ENCODE results near the gene OR52M1. TPM values are rescaled to one million over a fixed set of nuclear protein-coding genes. Genes with fewer than 3 reads are reported as not detected.

OR52M1 gene
- polyA plus RNA-seq, 1 donor (not counting 4 experiments of a cell fraction or from before 2014, with no cell fraction given): not detected

DNA sequence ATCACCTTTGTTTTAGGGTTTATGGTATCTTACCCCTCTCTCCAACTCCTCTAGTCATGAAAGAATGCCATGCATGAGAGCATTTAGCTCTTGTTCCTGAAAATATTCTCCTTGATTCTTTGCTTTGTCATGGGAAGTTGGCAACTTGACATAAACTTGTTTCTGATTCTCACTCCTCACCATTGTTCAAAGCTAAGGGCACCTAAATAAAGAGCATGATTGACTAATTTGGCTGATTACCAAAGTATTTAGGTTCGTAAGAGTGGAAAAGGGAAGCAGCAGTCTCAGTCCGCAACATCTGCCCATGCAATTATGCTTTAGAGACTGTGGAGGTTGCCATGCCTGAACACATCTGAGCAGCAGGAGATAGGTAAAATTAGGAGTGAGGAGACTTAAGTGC is 36.1 kb upstream of the OR52M1 start:
- no peaks in the 10 kb centered on the region for H4K20me1 ChIP-seq (ENCODE audit: control insufficient read depth, extremely low read depth, insufficient read depth, low read length)
- no peaks in the 10 kb centered on the region for H3K9me3 ChIP-seq (ENCODE audit: control insufficient read depth, low read depth, low read length)
- no peaks in the 10 kb centered on the region for H3K79me2 ChIP-seq (ENCODE audit: control insufficient read depth, insufficient read depth, low read length)
- H3K9ac ChIP-seq (ENCODE audit: control insufficient read depth, extremely low read depth, insufficient read depth, low read length): no peak overlapping the region
- H3K4me3 ChIP-seq (ENCODE audit: control insufficient read depth in 2 of 3, extremely low read depth in 1 of 3, insufficient read depth in 2 of 3, low read depth in 1 of 3, low read length in 3 of 3): no peak overlapping the region
- no peaks in the 10 kb centered on the region for H3K36me3 ChIP-seq (ENCODE audit: control insufficient read depth in 2 of 2, extremely low read depth in 1 of 2, insufficient read depth in 2 of 2, low read length in 2 of 2)
- no peaks in the 10 kb centered on the region for H3K27me3 ChIP-seq (ENCODE audit: control insufficient read depth, extremely low read depth, insufficient read depth, low read length)
- FAIRE-seq (no peak), DNase-seq (ENCODE audit: low read depth, low spot score) (no peak)
- H3K4me2 ChIP-seq (ENCODE audit: control insufficient read depth, extremely low read depth, insufficient read depth, low read depth, low read length): no peak overlapping the region
- H3K27ac ChIP-seq (ENCODE audit: control insufficient read depth, insufficient read depth, low read length): no peak overlapping the region
- dilution Hi-C loops (cut with MboI; ENCODE audit: extremely low pct_ligation_motif_present, low sequenced_read_pairs): no loop called here
- no peaks in the 10 kb centered on the region for H3K4me1 ChIP-seq (ENCODE audit: control insufficient read depth, extremely low read depth, insufficient read depth, low read length)
- no peaks in the 10 kb centered on the region for H3K9me1 ChIP-seq (ENCODE audit: control insufficient read depth, extremely low read depth, insufficient read depth, low read length)
- no peak overlapping the region for H2AFZ ChIP-seq (ENCODE audit: control insufficient read depth, low read length)
- TF ChIP-seq EZH2 (IDR thresholded peaks at IDR 0.05; ENCODE audit: low read length): no peak

DNA sequence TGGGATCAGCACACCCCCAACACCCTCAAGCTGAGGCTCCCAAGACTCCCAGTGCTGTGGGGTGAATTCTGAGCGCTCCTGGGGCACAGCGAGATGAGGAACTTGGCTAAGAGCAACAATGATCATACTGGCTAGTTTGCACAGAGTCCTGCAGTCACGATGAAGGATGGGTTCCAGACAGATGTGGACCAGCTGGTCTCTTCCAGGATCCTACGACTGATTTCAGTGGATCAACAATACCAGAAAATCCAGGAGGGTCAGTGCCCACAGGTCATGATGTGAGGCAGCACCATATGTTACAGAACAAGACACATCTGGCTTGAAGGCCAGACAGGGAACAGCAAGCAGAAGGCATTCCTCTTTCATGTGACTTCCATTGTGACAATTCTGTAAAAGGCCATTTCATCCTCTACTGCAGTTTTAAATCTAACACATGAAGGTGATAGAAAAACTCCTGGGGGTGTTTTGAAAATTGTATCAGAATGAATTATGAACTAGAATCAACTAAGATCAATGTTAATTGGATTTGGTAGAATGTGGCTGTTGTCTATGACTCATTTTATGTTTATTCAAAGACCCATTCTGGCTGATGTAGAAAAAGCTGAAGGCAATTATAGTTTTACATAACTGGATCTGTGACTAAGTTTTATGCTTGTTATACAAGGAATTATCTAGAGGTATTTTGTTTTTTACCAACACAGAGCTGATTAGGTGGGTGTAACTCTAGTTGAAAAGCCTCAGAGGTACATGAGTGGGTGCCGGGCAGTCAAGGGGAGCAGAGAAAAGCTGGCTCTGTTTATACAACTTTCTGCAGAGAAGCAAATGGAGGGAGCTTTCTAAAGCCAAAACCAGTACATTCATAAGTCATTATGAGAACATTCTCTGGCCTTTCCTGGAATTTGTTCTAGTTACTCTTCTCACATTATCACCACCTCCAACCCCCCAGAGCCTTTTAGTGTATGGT is 33.4 kb upstream of the OR52M1 start:
- Histone ChIP-seq H3K79me2 (ENCODE audit: control insufficient read depth, insufficient read depth, low read length) (no peaks in the 10 kb centered on the region), H2AFZ (ENCODE audit: control insufficient read depth, low read length) (no peak overlapping the region), H3K36me3 (ENCODE audit: control insufficient read depth in 2 of 2, extremely low read depth in 1 of 2, insufficient read depth in 2 of 2, low read length in 2 of 2) (no peaks in the 10 kb centered on the region), H3K27me3 (ENCODE audit: control insufficient read depth, extremely low read depth, insufficient read depth, low read length) (no peaks in the 10 kb centered on the region), H3K4me2 (ENCODE audit: control insufficient read depth, extremely low read depth, insufficient read depth, low read depth, low read length) (no peak overlapping the region), H3K9ac (ENCODE audit: control insufficient read depth, extremely low read depth, insufficient read depth, low read length) (no peak overlapping the region), H4K20me1 (ENCODE audit: control insufficient read depth, extremely low read depth, insufficient read depth, low read length) (no peaks in the 10 kb centered on the region), H3K4me1 (ENCODE audit: control insufficient read depth, extremely low read depth, insufficient read depth, low read length) (no peaks in the 10 kb centered on the region), H3K9me3 (ENCODE audit: control insufficient read depth, low read depth, low read length) (no peaks in the 10 kb centered on the region), H3K4me3 (ENCODE audit: control insufficient read depth in 2 of 3, extremely low read depth in 1 of 3, insufficient read depth in 2 of 3, low read depth in 1 of 3, low read length in 3 of 3) (no peak overlapping the region), H3K27ac (ENCODE audit: control insufficient read depth, insufficient read depth, low read length) (no peak overlapping the region), H3K9me1 (ENCODE audit: control insufficient read depth, extremely low read depth, insufficient read depth, low read length) (no peaks in the 10 kb centered on the region)
- TF ChIP-seq, protein P1, sequence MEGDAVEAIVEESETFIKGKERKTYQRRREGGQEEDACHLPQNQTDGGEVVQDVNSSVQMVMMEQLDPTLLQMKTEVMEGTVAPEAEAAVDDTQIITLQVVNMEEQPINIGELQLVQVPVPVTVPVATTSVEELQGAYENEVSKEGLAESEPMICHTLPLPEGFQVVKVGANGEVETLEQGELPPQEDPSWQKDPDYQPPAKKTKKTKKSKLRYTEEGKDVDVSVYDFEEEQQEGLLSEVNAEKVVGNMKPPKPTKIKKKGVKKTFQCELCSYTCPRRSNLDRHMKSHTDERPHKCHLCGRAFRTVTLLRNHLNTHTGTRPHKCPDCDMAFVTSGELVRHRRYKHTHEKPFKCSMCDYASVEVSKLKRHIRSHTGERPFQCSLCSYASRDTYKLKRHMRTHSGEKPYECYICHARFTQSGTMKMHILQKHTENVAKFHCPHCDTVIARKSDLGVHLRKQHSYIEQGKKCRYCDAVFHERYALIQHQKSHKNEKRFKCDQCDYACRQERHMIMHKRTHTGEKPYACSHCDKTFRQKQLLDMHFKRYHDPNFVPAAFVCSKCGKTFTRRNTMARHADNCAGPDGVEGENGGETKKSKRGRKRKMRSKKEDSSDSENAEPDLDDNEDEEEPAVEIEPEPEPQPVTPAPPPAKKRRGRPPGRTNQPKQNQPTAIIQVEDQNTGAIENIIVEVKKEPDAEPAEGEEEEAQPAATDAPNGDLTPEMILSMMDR (optimal IDR thresholded peaks at IDR 0.05 in 1 of 3, IDR thresholded peaks at IDR 0.05 in 1 of 3, conservative IDR thresholded peaks at IDR 0.05 in 1 of 3; ENCODE audit: extremely low read depth in 1 of 3, insufficient read depth in 2 of 3, low read length in 3 of 3): no peak
- no peak for TF ChIP-seq EZH2 (IDR thresholded peaks at IDR 0.05; ENCODE audit: low read length)
- FAIRE-seq: no peak
- no peak for DNase-seq (ENCODE audit: low read depth, low spot score)
- dilution Hi-C loops (cut with MboI; ENCODE audit: extremely low pct_ligation_motif_present, low sequenced_read_pairs): no loop called here
